Measurements from ENCODE around the gene PTPN23. TPM values are rescaled to one million over a fixed set of nuclear protein-coding genes. Genes with fewer than 3 reads are reported as not detected.

Gene PTPN23
- total RNA-seq, 1 experiment from 2014 or later: 7.4 TPM

DNA sequence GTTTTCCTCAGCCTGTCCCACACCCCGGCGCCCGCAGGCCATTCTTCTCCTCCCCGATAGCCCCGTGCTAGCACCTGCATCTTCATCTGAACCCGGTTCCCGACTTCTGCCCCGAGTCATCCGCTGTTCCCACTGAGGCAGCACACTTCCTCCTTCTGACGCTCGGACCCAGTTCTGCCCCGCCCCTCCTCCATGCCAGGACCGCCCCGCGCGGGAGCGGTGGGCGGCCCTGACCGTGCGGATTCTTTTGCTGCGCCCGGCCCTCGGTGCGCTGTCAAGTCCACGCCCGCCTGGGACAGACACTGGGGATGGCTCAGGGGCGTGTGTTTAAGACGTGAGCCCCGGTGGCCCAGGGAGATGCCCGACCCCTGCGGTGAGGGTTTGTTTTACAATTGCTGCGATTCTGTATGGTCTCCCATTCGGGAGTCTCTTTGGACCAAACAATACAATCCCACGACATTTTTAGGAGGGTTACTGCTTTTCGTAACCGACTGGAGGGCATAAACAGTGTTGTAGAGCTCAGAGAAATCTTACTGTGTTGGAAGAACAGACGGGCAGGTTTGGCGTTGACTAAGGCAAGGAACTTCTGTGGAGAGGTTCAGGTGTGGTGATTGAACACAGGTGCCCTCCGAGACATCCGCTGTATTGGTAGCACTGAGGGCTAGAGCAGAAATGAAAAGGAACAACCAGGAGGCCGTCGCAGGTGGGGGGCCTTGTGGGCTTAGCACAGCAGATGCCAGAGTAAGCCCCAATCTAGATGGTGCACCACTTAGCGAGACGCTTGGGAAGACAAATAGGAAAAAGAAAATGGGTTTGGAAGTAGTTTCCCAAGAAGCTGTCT, 716 bp downstream of the PTPN23 start:
- Histone ChIP-seq H3K27me3 (no peaks in the 10 kb centered on the region), H3K4me3 (peak overlapping the region; percentile 89), H3K36me3 (no peaks in the 10 kb centered on the region), H3K27ac (peak overlapping the region; percentile 88), H3K9me3 (replicated peaks) (no peaks in the 10 kb centered on the region), H3K4me1 (peaks cover 4% of the 10 kb centered on the region; the same call in 1 of the 2 replicates)
- peak; percentile 88 for DNase-seq

- Histone ChIP-seq H3K27me3 (no peaks in the 10 kb centered on the region), H3K36me3 (peaks cover 11% of the 10 kb centered on the region), H3K4me3 (no peak overlapping the region), H3K9me3 (replicated peaks) (no peaks in the 10 kb centered on the region), H3K4me1 (peaks cover 4% of the 10 kb centered on the region; the same call in 1 of the 2 replicates), H3K27ac (no peak overlapping the region)
- no peak for DNase-seq
Observed at GRCh38 chr3:47384425-47384824, 3.6 kb downstream of the PTPN23 start.

DNA sequence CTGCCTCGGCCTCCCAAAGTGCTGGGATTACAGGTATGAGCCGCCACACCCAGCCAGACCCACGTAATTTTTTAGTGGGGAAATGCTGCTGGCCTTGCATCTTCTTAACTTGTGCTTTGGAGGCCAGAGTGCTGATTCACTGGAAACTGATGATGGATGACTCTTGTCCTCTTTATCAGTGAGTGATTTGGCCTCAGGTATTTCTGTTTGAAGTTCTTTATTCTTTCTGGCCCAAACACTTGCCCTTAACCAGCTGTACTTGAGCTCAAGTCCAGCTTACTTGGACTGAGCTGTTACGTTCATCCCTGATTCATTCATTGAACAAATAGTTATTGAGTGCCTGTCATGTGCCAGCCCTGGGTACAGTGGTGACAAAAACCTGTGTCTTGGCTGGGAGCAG, 4.2 kb downstream of the PTPN23 start:
- Histone ChIP-seq H3K27me3 (no peaks in the 10 kb centered on the region), H3K4me3 (no peak overlapping the region), H3K4me1 (no peaks in the 10 kb centered on the region), H3K27ac (no peak overlapping the region), H3K36me3 (peaks cover 11% of the 10 kb centered on the region), H3K9me3 (replicated peaks) (no peaks in the 10 kb centered on the region)
- no peak for DNase-seq

DNA sequence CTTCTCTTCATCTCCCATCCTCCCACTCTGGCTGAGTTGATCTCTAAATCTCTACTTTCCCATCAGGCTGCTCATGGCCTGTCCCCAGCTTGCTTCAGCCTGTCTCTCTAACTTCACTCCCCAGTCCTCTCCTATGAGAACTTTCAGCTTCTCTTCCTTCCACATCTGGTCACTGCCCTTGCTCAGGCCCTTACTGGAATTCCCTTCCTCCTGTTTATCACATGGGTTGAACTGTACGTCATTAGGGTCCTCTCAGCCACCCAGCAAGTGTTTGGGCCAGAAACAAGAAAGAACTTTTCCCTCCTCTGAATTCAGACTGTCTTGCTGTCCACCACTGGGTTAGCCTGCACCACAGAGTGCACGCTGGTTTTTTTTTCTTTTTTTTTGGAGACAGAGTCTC, 5.0 kb downstream of the PTPN23 start:
- no peak overlapping the region for H3K4me3 ChIP-seq
- H3K36me3 ChIP-seq: peaks cover 14% of the 10 kb centered on the region
- H3K4me1 ChIP-seq: no peaks in the 10 kb centered on the region
- DNase-seq: no peak
- H3K27me3 ChIP-seq: no peaks in the 10 kb centered on the region
- no peaks in the 10 kb centered on the region for H3K9me3 ChIP-seq (replicated peaks)
- no peak overlapping the region for H3K27ac ChIP-seq

DNA sequence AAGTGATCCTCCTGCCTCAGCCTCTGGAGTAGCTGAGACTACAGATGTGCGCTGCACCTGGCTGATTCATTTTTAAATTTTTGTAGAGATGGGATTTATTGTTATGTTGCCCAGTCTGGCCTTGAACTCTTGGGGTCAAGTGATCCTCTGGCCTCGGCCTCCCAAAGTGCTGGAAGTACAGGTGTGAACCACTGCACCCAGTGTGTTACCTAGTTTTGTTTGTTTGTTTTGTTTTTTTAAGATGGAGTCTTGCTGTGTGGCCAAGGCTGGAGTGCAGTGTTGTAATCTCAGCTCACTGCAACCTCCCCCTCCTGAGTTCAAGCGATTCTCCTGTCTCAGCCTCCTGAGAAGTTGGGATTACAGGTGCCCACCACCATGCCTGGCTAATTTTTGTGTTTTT, 12.1 kb downstream of the PTPN23 start:
- no peak for DNase-seq
- Histone ChIP-seq H3K36me3 (peaks cover 21% of the 10 kb centered on the region), H3K4me3 (no peak overlapping the region), H3K9me3 (replicated peaks) (no peaks in the 10 kb centered on the region), H3K27me3 (no peaks in the 10 kb centered on the region), H3K4me1 (peaks cover 43% of the 10 kb centered on the region), H3K27ac (peak overlapping the region; percentile 93)

DNA sequence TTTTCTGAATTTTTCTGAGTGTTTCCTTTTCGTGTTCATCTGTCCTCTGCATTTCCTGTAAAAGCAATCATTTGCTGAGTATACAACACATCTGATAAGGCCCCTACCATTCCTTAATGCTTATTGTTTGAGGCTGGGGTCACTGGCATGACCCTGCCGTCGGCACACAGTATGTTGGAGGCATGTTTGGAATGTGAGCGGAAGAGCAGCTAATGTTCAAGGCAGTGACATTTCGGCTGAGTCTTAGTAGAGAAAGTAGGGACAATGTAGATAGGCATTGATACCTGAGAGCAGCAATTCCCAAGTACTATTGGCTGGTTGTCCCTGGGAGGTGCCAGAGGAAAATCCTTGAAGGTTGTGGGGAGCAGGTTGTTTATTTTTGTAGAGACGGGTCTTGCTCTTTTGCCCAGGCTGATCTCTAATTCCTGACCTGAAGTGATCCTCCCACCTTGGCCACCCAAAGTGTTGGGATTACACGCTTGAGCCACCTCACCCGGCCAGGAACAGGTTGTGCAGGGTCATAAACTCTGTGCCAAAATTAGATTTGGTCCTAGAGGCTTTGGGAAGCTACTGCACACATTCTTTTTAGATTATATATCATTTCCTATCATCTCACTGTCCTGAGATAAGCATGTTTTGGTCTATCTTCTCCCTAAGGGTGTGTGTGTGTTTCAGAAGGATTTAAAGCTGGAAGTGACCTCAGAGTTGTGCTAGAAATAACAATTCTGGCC, 13.5 kb downstream of the PTPN23 start:
- peak; percentile 71 to 73 for DNase-seq
- Histone ChIP-seq H3K9me3 (replicated peaks) (no peaks in the 10 kb centered on the region), H3K36me3 (peaks cover 14% of the 10 kb centered on the region), H3K4me3 (no peak overlapping the region), H3K4me1 (peaks cover 43% of the 10 kb centered on the region), H3K27ac (peak overlapping the region; percentile 93), H3K27me3 (no peaks in the 10 kb centered on the region)

DNA sequence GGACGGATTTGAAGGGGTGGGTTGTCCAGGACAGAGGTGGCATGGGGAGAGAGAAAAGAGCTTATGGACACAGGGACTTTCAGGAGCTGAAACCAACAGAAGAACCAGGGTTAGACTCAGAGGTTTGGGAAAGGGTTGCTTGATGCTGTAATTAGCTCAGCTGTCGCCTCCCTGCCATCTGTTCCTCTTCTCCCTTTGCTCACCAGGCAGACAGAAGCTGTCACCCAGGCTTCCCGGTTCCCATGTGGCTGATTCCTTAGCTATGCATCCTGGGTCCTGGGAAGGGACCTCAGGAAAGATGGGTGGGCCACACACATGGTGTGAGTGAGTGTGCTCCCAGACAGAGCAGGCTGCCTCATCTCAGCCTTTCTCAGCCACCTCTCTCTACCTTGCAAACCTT, 14.1 kb downstream of the PTPN23 start:
- Histone ChIP-seq H3K4me1 (peaks cover 43% of the 10 kb centered on the region), H3K9me3 (replicated peaks) (no peaks in the 10 kb centered on the region), H3K27ac (peak overlapping the region; percentile 93), H3K36me3 (peaks cover 14% of the 10 kb centered on the region), H3K27me3 (no peaks in the 10 kb centered on the region), H3K4me3 (no peak overlapping the region)
- peak; percentile 81 to 87 for DNase-seq

DNA sequence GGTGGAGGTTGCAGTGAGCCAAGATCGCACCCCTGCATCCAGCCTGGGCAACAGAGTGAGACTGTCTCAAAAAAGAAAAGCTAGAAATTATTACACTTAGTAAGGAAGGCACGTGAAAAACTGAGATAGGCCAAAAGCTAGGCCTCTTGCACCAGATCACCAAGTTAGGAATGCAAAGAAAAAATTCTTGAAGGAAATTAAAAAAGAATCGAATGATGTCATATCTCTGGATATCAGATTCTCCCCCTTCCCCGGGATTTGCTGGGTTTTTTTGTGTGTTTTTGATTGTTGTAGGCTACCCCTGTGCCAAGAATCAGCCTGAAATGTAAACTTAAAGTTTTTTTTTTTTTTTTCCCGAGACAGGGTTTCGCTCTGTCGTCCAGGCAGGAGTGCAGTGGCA, 17.4 kb downstream of the PTPN23 start:
- DNase-seq: no peak
- no peaks in the 10 kb centered on the region for H3K9me3 ChIP-seq (replicated peaks)
- peaks cover 13% of the 10 kb centered on the region for H3K36me3 ChIP-seq
- H3K4me1 ChIP-seq: peaks cover 35% of the 10 kb centered on the region
- no peaks in the 10 kb centered on the region for H3K27me3 ChIP-seq
- H3K4me3 ChIP-seq: no peak overlapping the region
- no peak overlapping the region for H3K27ac ChIP-seq

GRCh38 chr3:47399016-47399415, 18.2 kb downstream of the PTPN23 start:
- Histone ChIP-seq H3K9me3 (replicated peaks) (no peaks in the 10 kb centered on the region), H3K27ac (no peak overlapping the region), H3K4me1 (peaks cover 28% of the 10 kb centered on the region), H3K36me3 (peaks cover 13% of the 10 kb centered on the region), H3K27me3 (no peaks in the 10 kb centered on the region), H3K4me3 (no peak overlapping the region)
- DNase-seq: no peak

- Histone ChIP-seq H3K27me3 (no peaks in the 10 kb centered on the region), H3K36me3 (peaks cover 13% of the 10 kb centered on the region), H3K4me1 (peaks cover 21% of the 10 kb centered on the region), H3K9me3 (replicated peaks) (no peaks in the 10 kb centered on the region), H3K27ac (no peak overlapping the region), H3K4me3 (no peak overlapping the region)
- DNase-seq: no peak
Observed at GRCh38 chr3:47399531-47400270, 18.9 kb downstream of the PTPN23 start.

GRCh38 chr3:47404431-47404876, 23.6 kb downstream of the PTPN23 start:
- Histone ChIP-seq H3K27me3 (no peaks in the 10 kb centered on the region), H3K27ac (no peak overlapping the region), H3K4me3 (no peak overlapping the region), H3K36me3 (peaks cover 19% of the 10 kb centered on the region), H3K4me1 (no peaks in the 10 kb centered on the region), H3K9me3 (replicated peaks) (no peaks in the 10 kb centered on the region)
- DNase-seq: no peak

GRCh38 chr3:47404955-47405790, 24.4 kb downstream of the PTPN23 start:
- Histone ChIP-seq H3K4me3 (no peak overlapping the region), H3K9me3 (replicated peaks) (no peaks in the 10 kb centered on the region), H3K27ac (no peak overlapping the region), H3K4me1 (no peaks in the 10 kb centered on the region), H3K36me3 (peaks cover 19% of the 10 kb centered on the region), H3K27me3 (no peaks in the 10 kb centered on the region)
- no peak for DNase-seq

- DNase-seq: no peak
- H3K27me3 ChIP-seq: no peaks in the 10 kb centered on the region
- H3K36me3 ChIP-seq: peaks cover 19% of the 10 kb centered on the region
- H3K4me1 ChIP-seq: no peaks in the 10 kb centered on the region
- no peak overlapping the region for H3K27ac ChIP-seq
- no peaks in the 10 kb centered on the region for H3K9me3 ChIP-seq (replicated peaks)
- H3K4me3 ChIP-seq: no peak overlapping the region
Observed at GRCh38 chr3:47405820-47406761, 25.3 kb downstream of the PTPN23 start.

Measured in SJCRH30 (cell line).